GM12878 (cell line): ENCODE data around the gene RPS6KA3. TPM values are rescaled to one million over a fixed set of nuclear protein-coding genes. Genes with fewer than 3 reads are reported as not detected.

Source experiments
- ATAC-seq: fragments of 200-7000 bp; cut with Tn5 transposase; 3 replicates; pipeline ENCODE4 v1.9.1; 2020; ENCODE audit warnings: mild to moderate bottlenecking, moderate library complexity
- BruUV-seq: library from RNA; stranded (reverse); fragments of 400-500 nt; replicated peaks from 2 replicates; lab custom pipeline; 2021; lab: Mats Ljungman, UMichigan
- CTCF ChIA-PET: fragments of 300-600 bp; sonication (Branson Sonifier 250); formaldehyde crosslinking; extraction: SDS; loops from one replicate; lab custom pipeline; 2021; ENCODE audit warnings: inconsistent platforms; lab: Yijun Ruan, JAX
- POLR2A ChIA-PET: fragments of 350-600 bp; formaldehyde crosslinking; extraction: SDS; loops from one replicate; lab custom pipeline; 2021; ENCODE audit warnings: inconsistent platforms; lab: Charles Lee
- RAD21 ChIA-PET: fragments of 300-600 bp; sonication (Branson Sonifier 250); formaldehyde crosslinking; loops from one replicate; lab custom pipeline; 2023; ENCODE audit warnings: antibody characterized with exemption; ENCODE audit not compliant: unreplicated experiment; lab: Charles Lee
- SMC1A ChIA-PET: fragments of 300-600 bp; sonication (Branson Sonifier 250); formaldehyde crosslinking; loops from one replicate; lab custom pipeline; 2023; ENCODE audit not compliant: unreplicated experiment, uncharacterized antibody; lab: Charles Lee
- DNase-seq: peaks from one replicate; pipeline ENCODE4 v3.0.0-alpha.2; 2011; ENCODE audit warnings: low read depth, low spot score
- FAIRE-seq: peaks from 3 replicates; lab custom pipeline; 2011; peaks lifted over from hg19 to GRCh38; lab: Jason Lieb, UNC
- H2AFZ ChIP-seq: 2 replicates; pipeline ENCODE4 v1.6.0; 2011; ENCODE audit warnings: low read depth, low read length, control low read depth; ENCODE audit not compliant: control insufficient read depth
- H3K27ac ChIP-seq: 2 replicates; pipeline ENCODE4 v1.5.1; 2011; ENCODE audit warnings: control low read depth; ENCODE audit not compliant: control insufficient read depth, insufficient read depth
- H3K27me3 ChIP-seq, 2 experiments: replicated peaks in 1 of 2; 2 replicates each; pipeline versions ENCODE4 v1.6.0 to v1.6.1; 2011; ENCODE audit warnings: low read length in 1 of 2; ENCODE audit not compliant: control insufficient read depth in 2 of 2, insufficient read depth in 2 of 2
- H3K36me3 ChIP-seq, 2 experiments: 2 replicates each; pipeline ENCODE4 v1.5.1; 2011; ENCODE audit warnings: low read length in 1 of 2; ENCODE audit not compliant: control insufficient read depth in 2 of 2, insufficient read depth in 2 of 2
- H3K4me1 ChIP-seq: 2 replicates; pipeline ENCODE4 v1.6.1; 2011; ENCODE audit warnings: mild to moderate bottlenecking, low read length, moderate library complexity, mixed read lengths; ENCODE audit not compliant: control insufficient read depth, insufficient read depth
- H3K4me2 ChIP-seq: 2 replicates; pipeline ENCODE4 v1.6.0; 2011; ENCODE audit warnings: control low read depth; ENCODE audit not compliant: control insufficient read depth, insufficient read depth
- H3K4me3 ChIP-seq: fragments of 200-600 bp; sonication (generic); 2 replicates; pipeline ENCODE4 v1.5.1; 2016
- H3K79me2 ChIP-seq: 2 replicates; pipeline ENCODE4 v1.6.0; 2011; ENCODE audit warnings: low read length; ENCODE audit not compliant: control insufficient read depth, insufficient read depth
- H3K9ac ChIP-seq: 2 replicates; pipeline ENCODE4 v1.8.0; 2011; ENCODE audit warnings: low read length, control low read depth, mixed read lengths; ENCODE audit not compliant: control insufficient read depth, insufficient read depth
- H3K9me3 ChIP-seq: replicated peaks from 3 replicates; pipeline ENCODE4 v1.5.1; 2011; ENCODE audit warnings: mild to moderate bottlenecking, low read length; ENCODE audit not compliant: control insufficient read depth, insufficient read depth
- H4K20me1 ChIP-seq: 2 replicates; pipeline ENCODE4 v1.6.0; 2011; ENCODE audit not compliant: control insufficient read depth, insufficient read depth
- CREB1 ChIP-seq: IDR thresholded peaks from 2 replicates; pipeline ENCODE4 v1.6.1; 2012; ENCODE audit warnings: low read depth, mild to moderate bottlenecking, inconsistent platforms
- E2F8 ChIP-seq: fragments of 450-650 bp; IDR thresholded peaks from 2 replicates; pipeline ENCODE4 v1.6.1; 2018; ENCODE audit warnings: mild to moderate bottlenecking, low read depth, moderate library complexity; ENCODE audit not compliant: partially characterized antibody
- ESRRA ChIP-seq: IDR thresholded peaks from 2 replicates; pipeline ENCODE4 v1.6.1; 2012; ENCODE audit warnings: mild to moderate bottlenecking, low read length, improper control_type of control experiment
- JUND ChIP-seq: IDR thresholded peaks from 2 replicates; pipeline ENCODE4 v1.6.1; 2012; ENCODE audit warnings: low read depth, mild to moderate bottlenecking, low read length, improper control_type of control experiment, moderate library complexity
- LARP7 ChIP-seq: fragments of 450-650 bp; IDR thresholded peaks from 2 replicates; pipeline ENCODE4 v1.6.1; 2017; ENCODE audit warnings: mild to moderate bottlenecking
- MEF2A ChIP-seq: IDR thresholded peaks from 2 replicates; pipeline ENCODE4 v1.6.1; 2011; ENCODE audit warnings: low read depth, mild to moderate bottlenecking, low read length, moderate library complexity; ENCODE audit not compliant: insufficient read depth
- NFIC ChIP-seq: IDR thresholded peaks from 2 replicates; pipeline ENCODE4 v1.6.1; 2012; ENCODE audit warnings: low read depth, mild to moderate bottlenecking, inconsistent platforms, low read length, moderate library complexity
- POLR2AphosphoS5 ChIP-seq: IDR thresholded peaks from 2 replicates; pipeline ENCODE4 v1.6.1; 2011; ENCODE audit warnings: mild to moderate bottlenecking, low read length, inconsistent platforms
- RAD21 ChIP-seq: IDR thresholded peaks from 2 replicates; pipeline ENCODE4 v1.6.1; 2011; ENCODE audit warnings: mild to moderate bottlenecking, low read depth, low read length, moderate library complexity; ENCODE audit not compliant: insufficient read depth
- RUNX3 ChIP-seq: IDR thresholded peaks from 2 replicates; pipeline ENCODE4 v1.6.1; 2012; ENCODE audit warnings: low read length, inconsistent platforms
- TARDBP ChIP-seq: IDR thresholded peaks from 2 replicates; pipeline ENCODE4 v1.6.1; 2016; ENCODE audit warnings: borderline replicate concordance
- TCF3 ChIP-seq: IDR thresholded peaks from 2 replicates; pipeline ENCODE4 v1.6.1; 2012; ENCODE audit warnings: low read depth, mild to moderate bottlenecking, low read length, borderline replicate concordance; ENCODE audit not compliant: insufficient read depth
- ZBTB11 ChIP-seq: fragments of 450-650 bp; formaldehyde crosslinking; IDR thresholded peaks from 2 replicates; pipeline ENCODE4 v1.5.0; 2022; ENCODE audit warnings: mild to moderate bottlenecking, missing genetic modification characterization
- ZBTB40 ChIP-seq: fragments of 450-650 bp; IDR thresholded peaks from 2 replicates; pipeline ENCODE4 v1.6.1; 2016; ENCODE audit warnings: mild to moderate bottlenecking, moderate library complexity, borderline replicate concordance
- whole genome bisulfite sequencing: methylation state at CpG from one replicate; pipeline ENCODE4 v1.1.6; 2016; ENCODE audit warnings: low lambda C conversion rate; ENCODE audit not compliant: insufficient replicate concordance, insufficient coverage; ENCODE audit errors: missing lambda C conversion rate; 5-methylcytosine and 5-hydroxymethylcytosine counted together
- in situ Hi-C: fragments of 300-500 bp; cut with MboI; formaldehyde crosslinking; loops from 9 replicates; pipeline ENCODE4 v1.14.3; 2018; ENCODE audit warnings: mixed read lengths
- intact Hi-C: fragments of 100-400 bp; cut with micrococcal nuclease; formaldehyde crosslinking; loops from one replicate; pipeline ENCODE4 v1.14.2; 2022; ENCODE audit not compliant: unreplicated experiment
- polyA plus RNA-seq, 11 experiments: library from polyadenylated mRNA; depleted of rRNA in 4 of 11; unstranded in 6 of 11; stranded (reverse) in 5 of 11; fragments of >200 nt; fragmentation: Nextera tagmentation in 4 of 11; fragmentation: Illumina TruSeq in 1 of 11; extraction: Ambion mirVana in 4 of 11; extraction: Trizol in 1 of 11; gene quantifications; 1 replicate in 1 of 11; 2 replicates in 10 of 11; pipeline versions ENCODE4 v1.2.1 to v1.2.3, GENCODE V29; 2011 to 2016; ENCODE audit warnings: inconsistent platforms in 2 of 11, missing spikeins in 2 of 11, low read depth in 1 of 11
- total RNA-seq, 4 experiments: library from RNA; depleted of rRNA in 3 of 4; stranded (reverse); fragments of >200 nt in 3 of 4; fragmentation: Illumina TruSeq in 1 of 4; extraction: Trizol in 1 of 4; gene quantifications; 2 replicates each; pipeline versions ENCODE4 v1.2.1 to v1.2.3, GENCODE V29; 2013 to 2021

Gene RPS6KA3
- total and polyA plus RNA-seq, 10 of the 15 experiments (the other 5 are each of a cell fraction or from before 2014, with no cell fraction given) = 2.8 to 35.6 (median 15.8) TPM

GRCh38 chrX:20129547-20129946 lies 137.2 kb downstream of the RPS6KA3 start:
- 93% methylated on average over 1 of the region's 1 CpG for WGBS
- Histone ChIP-seq H3K4me3 (no peak overlapping the region), H2AFZ (no peak overlapping the region), H3K9ac (no peak overlapping the region), H3K9me3 (no peaks in the 10 kb centered on the region), H3K4me1 (no peaks in the 10 kb centered on the region), H3K27me3 (no peaks in the 10 kb centered on the region), H4K20me1 (no peaks in the 10 kb centered on the region), H3K36me3 (peaks cover 0 to 28% of the 10 kb centered on the region in 2 experiments), H3K4me2 (no peak overlapping the region), H3K79me2 (no peaks in the 10 kb centered on the region), H3K27ac (no peak overlapping the region)
- ChIA-PET RAD21 (no interaction called here), SMC1A (interaction anchor here (0.9 to 1.8 kb wide), 7 partner anchors 8 to 757 kb away, joined by 3 to 6 read pairs (median 3); no protein-coding TSS in a partner anchor), POLR2A (no interaction called here), CTCF (interaction anchor here (1.2 to 2.6 kb wide), 2 partner anchors 68 to 225 kb away, joined by 3 to 10 read pairs; no protein-coding TSS in a partner anchor)
- FAIRE-seq = no peak
- intact Hi-C loops = no loop called here
- in situ Hi-C loops = no loop called here
- DNase-seq = no peak
- no peak for ATAC-seq
- no TSS peak for BruUV-seq
- TF ChIP-seq LARP7 = no peak
- no peak for TF ChIP-seq CREB1
- TF ChIP-seq E2F8 = no peak
- TF ChIP-seq ZBTB40 = no peak
- no peak for TF ChIP-seq JUND
- TF ChIP-seq ESRRA = no peak
- TF ChIP-seq TARDBP = no peak
- TF ChIP-seq RUNX3 = no peak
- no peak for TF ChIP-seq ZBTB11 (CRISPR knock-in tag)
- no peak for TF ChIP-seq RAD21
- no peak for TF ChIP-seq NFIC
- TF ChIP-seq TCF3 = no peak
- TF ChIP-seq MEF2A = no peak
- TF ChIP-seq POLR2AphosphoS5 = no peak
